H9 (cell line): Measurements from ENCODE around the gene PDE5A. TPM values are rescaled to one million over a fixed set of nuclear protein-coding genes. Genes with fewer than 3 reads are reported as not detected.
A peak's percentile ranks its signal among the peaks of the same experiment; 100 is the strongest.

Experiments
- DNase-seq: peaks from one replicate; pipeline ENCODE4 v3.0.0-alpha.2; 2017
- H2AFZ ChIP-seq: one replicate; pipeline ENCODE4 v1.6.1; 2013; ENCODE audit warnings: mild to moderate bottlenecking, low read length, control low read depth, moderate library complexity
- H2AK5ac ChIP-seq: 2 replicates; pipeline ENCODE4 v1.6.1; 2013; ENCODE audit warnings: low read length, control low read depth, mixed read lengths; ENCODE audit not compliant: insufficient read length
- H2BK120ac ChIP-seq: one replicate; pipeline ENCODE4 v1.6.1; 2013; ENCODE audit warnings: low read depth, mild to moderate bottlenecking, low read length, control low read depth, inconsistent platforms; ENCODE audit not compliant: poor library complexity, severe bottlenecking
- H2BK12ac ChIP-seq: 2 replicates; pipeline ENCODE4 v1.6.1; 2013; ENCODE audit warnings: low read length, control low read depth, mixed read lengths, low read depth; ENCODE audit not compliant: insufficient read length
- H2BK15ac ChIP-seq: 2 replicates; pipeline ENCODE4 v1.6.1; 2013; ENCODE audit warnings: low read depth, low read length, control low read depth
- H2BK20ac ChIP-seq: one replicate; pipeline ENCODE4 v1.6.1; 2013; ENCODE audit warnings: low read depth, mild to moderate bottlenecking, low read length, control low read depth, inconsistent platforms; ENCODE audit not compliant: poor library complexity, severe bottlenecking
- H2BK5ac ChIP-seq: 2 replicates; pipeline ENCODE4 v1.6.1; 2013; ENCODE audit warnings: low read length, control low read depth, mixed read lengths; ENCODE audit not compliant: insufficient read length
- H3K14ac ChIP-seq: 2 replicates; pipeline ENCODE4 v1.6.1; 2013; ENCODE audit warnings: low read length, control low read depth; ENCODE audit not compliant: insufficient read depth
- H3K18ac ChIP-seq: 2 replicates; pipeline ENCODE4 v1.6.1; 2013; ENCODE audit warnings: low read depth, mild to moderate bottlenecking, mixed read lengths, low read length, control low read depth; ENCODE audit not compliant: insufficient read length
- H3K23ac ChIP-seq: 2 replicates; pipeline ENCODE4 v1.6.1; 2013; ENCODE audit warnings: low read length, control low read depth, mixed read lengths, low read depth; ENCODE audit not compliant: insufficient read length
- H3K23me2 ChIP-seq: 2 replicates; pipeline ENCODE4 v1.6.1; 2013; ENCODE audit warnings: low read depth, mild to moderate bottlenecking, mixed read lengths, low read length, control low read depth; ENCODE audit not compliant: insufficient read length, poor library complexity, severe bottlenecking
- H3K27ac ChIP-seq: 2 replicates; pipeline ENCODE4 v1.5.1; 2013; ENCODE audit warnings: low read length, control low read depth, mixed read lengths, low read depth; ENCODE audit not compliant: insufficient read length
- H3K27me3 ChIP-seq: 2 replicates; pipeline ENCODE4 v1.6.1; 2013; ENCODE audit warnings: low read length, control low read depth, inconsistent platforms; ENCODE audit not compliant: insufficient read depth
- H3K4ac ChIP-seq: 2 replicates; pipeline ENCODE4 v1.6.1; 2013; ENCODE audit warnings: low read depth, mild to moderate bottlenecking, control low read depth, inconsistent platforms, low read length, moderate library complexity
- H3K4me1 ChIP-seq: 2 replicates; pipeline ENCODE4 v1.6.1; 2013; ENCODE audit warnings: low read length, control low read depth, inconsistent platforms; ENCODE audit not compliant: insufficient read depth
- H3K4me2 ChIP-seq: 2 replicates; pipeline ENCODE4 v1.6.1; 2013; ENCODE audit warnings: low read length, control low read depth, mixed read lengths; ENCODE audit not compliant: insufficient read length, insufficient read depth
- H3K56ac ChIP-seq: 2 replicates; pipeline ENCODE4 v1.6.1; 2013; ENCODE audit warnings: low read depth, mild to moderate bottlenecking, mixed read lengths, low read length, control low read depth; ENCODE audit not compliant: insufficient read length
- H3K79me1 ChIP-seq: 2 replicates; pipeline ENCODE4 v1.6.1; 2013; ENCODE audit warnings: low read depth, mild to moderate bottlenecking, moderate library complexity, low read length, control low read depth, inconsistent platforms; ENCODE audit not compliant: insufficient read depth, poor library complexity, severe bottlenecking
- H3K79me2 ChIP-seq: 2 replicates; pipeline ENCODE4 v1.6.1; 2013; ENCODE audit warnings: low read length, control low read depth, inconsistent platforms; ENCODE audit not compliant: insufficient read depth
- H3K9ac ChIP-seq: 2 replicates; pipeline ENCODE4 v1.6.1; 2013; ENCODE audit warnings: low read length, control low read depth, mixed read lengths; ENCODE audit not compliant: insufficient read length; ENCODE audit errors: extremely low read depth
- H3K9me3 ChIP-seq: one replicate; pipeline ENCODE4 v1.6.1; 2013; ENCODE audit warnings: low read depth, low read length, inconsistent platforms; ENCODE audit not compliant: control insufficient read depth
- H3T11ph ChIP-seq: one replicate; pipeline ENCODE4 v1.6.1; 2013; ENCODE audit warnings: mild to moderate bottlenecking, low read length, control low read depth, inconsistent platforms
- H4K20me1 ChIP-seq: one replicate; pipeline ENCODE4 v1.6.1; 2013; ENCODE audit not compliant: control insufficient read depth, insufficient read length, insufficient read depth
- H4K5ac ChIP-seq: 2 replicates; pipeline ENCODE4 v1.6.1; 2013; ENCODE audit warnings: low read depth, mild to moderate bottlenecking, mixed read lengths, low read length, control low read depth; ENCODE audit not compliant: insufficient read length
- H4K8ac ChIP-seq: replicated peaks from 2 replicates; pipeline ENCODE4 v1.6.1; 2013; ENCODE audit warnings: low read length, control low read depth, mixed read lengths, low read depth; ENCODE audit not compliant: insufficient read length
- H4K91ac ChIP-seq: 2 replicates; pipeline ENCODE4 v1.6.1; 2013; ENCODE audit warnings: low read depth, mild to moderate bottlenecking, moderate library complexity, mixed read lengths, low read length, control low read depth; ENCODE audit not compliant: insufficient read length
- H3K27ac Mint-ChIP-seq, 3 experiments: 2 replicates in 2 of 3; 3 replicates in 1 of 3; pipeline ENCODE4 v1.8.0; 2020 to 2021; ENCODE audit warnings: mixed read lengths in 3 of 3, mild to moderate bottlenecking in 1 of 3, moderate library complexity in 1 of 3
- H3K27me3 Mint-ChIP-seq: 2 replicates; pipeline ENCODE4 v1.8.0; 2021; ENCODE audit warnings: low read depth, mild to moderate bottlenecking, moderate library complexity, mixed read lengths
- H3K36me3 Mint-ChIP-seq, 3 experiments: 2 replicates in 2 of 3; 3 replicates in 1 of 3; pipeline ENCODE4 v1.8.0; 2020 to 2021; ENCODE audit warnings: low read depth in 3 of 3, mixed read lengths in 3 of 3; ENCODE audit not compliant: insufficient read depth in 1 of 3
- H3K4me1 Mint-ChIP-seq, 2 experiments: 2 replicates each; pipeline ENCODE4 v1.8.0; 2020; ENCODE audit warnings: mixed read lengths in 2 of 2
- H3K4me3 Mint-ChIP-seq, 2 experiments: 2 replicates in 1 of 2; 3 replicates in 1 of 2; pipeline ENCODE4 v1.8.0; 2020 to 2021; ENCODE audit warnings: mild to moderate bottlenecking in 2 of 2, mixed read lengths in 2 of 2, moderate library complexity in 1 of 2
- H3K9me3 Mint-ChIP-seq, 2 experiments: 2 replicates in 1 of 2; 3 replicates in 1 of 2; pipeline ENCODE4 v1.8.0; 2020; ENCODE audit warnings: mild to moderate bottlenecking in 2 of 2, mixed read lengths in 2 of 2, moderate library complexity in 1 of 2
- CTCF ChIP-seq: fragments of 200-600 bp; sonication (generic); conservative IDR thresholded peaks from 3 replicates; pipeline ENCODE4 v1.8.0; 2021; ENCODE audit warnings: antibody characterized with exemption, mild to moderate bottlenecking
- WGBS: extraction: QIAGEN DNeasy Blood & Tissue Kit; methylation state at CpG from one replicate; pipeline ENCODE4 v1.1.7; 2013; ENCODE audit warnings: missing lambda C conversion rate, low lambda C conversion rate, mixed read lengths; ENCODE audit not compliant: insufficient read length; ENCODE audit errors: extremely low coverage; 5-methylcytosine and 5-hydroxymethylcytosine counted together
- total RNA-seq: library from RNA; stranded (reverse); gene quantifications from 2 replicates; pipeline ENCODE4 v1.2.1, GENCODE V29; 2021

PDE5A gene
- total RNA-seq, 1 experiment from 2014 or later: 15.7 TPM

- H3K4me1 Mint-ChIP-seq: no peaks in the 10 kb centered on the region
- no peak overlapping the region for H3K4me3 Mint-ChIP-seq
- no peak overlapping the region for H3K27ac ChIP-seq
These were observed 84.8 kb downstream of the PDE5A start for GRCh38 chr4:119543779-119544178.

More at GRCh38 chr4:119543779-119544178, 84.8 kb downstream of the PDE5A start:
- H3K27me3 Mint-ChIP-seq: no peaks in the 10 kb centered on the region
- Histone ChIP-seq H3K56ac (no peak overlapping the region), H2BK20ac (no peak overlapping the region), H3T11ph (no peak overlapping the region), H3K4me2 (no peak overlapping the region), H3K18ac (no peak overlapping the region), H3K23me2 (no peaks in the 10 kb centered on the region), H3K27me3 (no peaks in the 10 kb centered on the region), H2BK120ac (no peak overlapping the region), H4K20me1 (no peaks in the 10 kb centered on the region), H3K23ac (no peak overlapping the region), H4K8ac (no peak overlapping the region), H2AK5ac (no peak overlapping the region), H2BK5ac (no peak overlapping the region), H3K14ac (no peak overlapping the region), H4K91ac (no peak overlapping the region), H3K9ac (no peak overlapping the region), H3K4ac (no peak overlapping the region), H3K9me3 (no peaks in the 10 kb centered on the region), H2BK15ac (no peak overlapping the region), H3K79me2 (no peaks in the 10 kb centered on the region), H4K5ac (no peak overlapping the region), H2BK12ac (no peak overlapping the region), H2AFZ (no peak overlapping the region), H3K79me1 (no peaks in the 10 kb centered on the region), H3K4me1 (no peaks in the 10 kb centered on the region)
- TF ChIP-seq CTCF: no peak
- H3K9me3 Mint-ChIP-seq: no peaks in the 10 kb centered on the region
- no CpG with 5 or more reads among the region's 4 CpGs for WGBS
- DNase-seq: no peak
- peak overlapping the region in 1 of 3 experiments; percentile 64; a peak in 2 of 7 replicates for H3K27ac Mint-ChIP-seq
- H3K36me3 Mint-ChIP-seq: peaks cover 2 to 24% (median 14%) of the 10 kb centered on the region in 3 experiments; a peak in 6 of 7 replicates
